RWPE2 (cell line): ENCODE measurements around the gene NEK6.

Experiments used
- ATAC-seq: fragments of 200-7000 bp; cut with Tn5 transposase; 3 replicates; pipeline ENCODE4 v1.9.1; 2021; ENCODE audit warnings: low read depth
- DNase-seq: peaks from one replicate; pipeline ENCODE4 v3.0.0-alpha.2; 2020; ENCODE audit warnings: low spot score
- H3K27ac ChIP-seq: fragments of 450-650 bp; 2 replicates; pipeline ENCODE4 v1.5.1; 2017; ENCODE audit warnings: mild to moderate bottlenecking; ENCODE audit not compliant: poor library complexity, severe bottlenecking
- H3K27me3 ChIP-seq: fragments of 250-450 bp; sonication (Bioruptor Pico); 2 replicates; pipeline ENCODE4 v1.5.1; 2021; ENCODE audit warnings: mild to moderate bottlenecking, moderate library complexity; ENCODE audit not compliant: insufficient read depth, poor library complexity, severe bottlenecking
- H3K36me3 ChIP-seq: fragments of 250-450 bp; sonication (Bioruptor Pico); 2 replicates; pipeline ENCODE4 v1.5.1; 2020; ENCODE audit warnings: low read depth, mild to moderate bottlenecking, moderate library complexity
- H3K4me1 ChIP-seq: fragments of 250-450 bp; sonication (Bioruptor Pico); 2 replicates; pipeline ENCODE4 v1.5.1; 2021; ENCODE audit warnings: mild to moderate bottlenecking, moderate library complexity; ENCODE audit not compliant: insufficient read depth, poor library complexity, severe bottlenecking
- H3K4me3 ChIP-seq: fragments of 250-450 bp; sonication (Bioruptor Pico); 2 replicates; pipeline ENCODE4 v1.5.1; 2021; ENCODE audit warnings: mild to moderate bottlenecking, moderate library complexity; ENCODE audit not compliant: severe bottlenecking
- H3K9me3 ChIP-seq: fragments of 250-450 bp; sonication (Bioruptor Pico); 2 replicates; pipeline ENCODE4 v1.5.1; 2021; ENCODE audit warnings: mild to moderate bottlenecking, moderate library complexity; ENCODE audit not compliant: severe bottlenecking
- CTCF ChIP-seq: fragments of 450-650 bp; IDR thresholded peaks from one replicate; pipeline ENCODE4 v1.5.1; 2017; ENCODE audit warnings: mild to moderate bottlenecking, moderate library complexity; ENCODE audit not compliant: poor library complexity, severe bottlenecking

The NEK6 gene

DNA sequence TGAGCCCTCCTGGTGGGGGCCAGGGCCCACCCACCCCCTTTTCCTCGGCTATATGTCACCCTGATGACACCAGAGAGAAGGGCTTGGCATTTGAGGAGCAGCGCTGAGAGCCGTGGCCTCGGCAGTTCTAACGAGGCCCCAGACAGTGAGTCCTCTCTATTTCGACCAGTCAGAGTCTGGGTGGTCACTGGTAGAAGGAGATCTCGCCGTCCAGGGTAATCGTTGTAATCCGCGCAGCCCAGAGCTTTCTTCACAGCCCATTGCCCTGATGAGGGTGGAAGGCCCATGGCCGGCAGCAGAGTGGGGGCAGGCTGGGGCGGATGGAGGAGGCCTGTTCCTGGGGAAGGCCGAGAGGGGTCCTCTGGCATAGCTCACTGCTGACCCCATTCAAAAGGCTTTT lies 87.3 kb downstream of the NEK6 start:
- TF ChIP-seq CTCF = no peak
- no peak for ATAC-seq

GRCh38 chr9:124345751-124346281 lies 88.1 kb downstream of the NEK6 start:
- Histone ChIP-seq H3K9me3 (no peaks in the 10 kb centered on the region), H3K4me3 (no peak overlapping the region), H3K4me1 (peaks cover 4% of the 10 kb centered on the region), H3K36me3 (peaks cover 73% of the 10 kb centered on the region), H3K27ac (no peak overlapping the region), H3K27me3 (no peaks in the 10 kb centered on the region)
- ATAC-seq (no peak), DNase-seq (no peak)
- TF ChIP-seq CTCF = no peak

More for the DNA sequence above, 87.3 kb downstream of the NEK6 start:
- H3K27ac ChIP-seq = no peak overlapping the region
- H3K36me3 ChIP-seq = peaks cover 73% of the 10 kb centered on the region
- H3K4me1 ChIP-seq = peaks cover 4% of the 10 kb centered on the region
- H3K9me3 ChIP-seq = no peaks in the 10 kb centered on the region
- no peaks in the 10 kb centered on the region for H3K27me3 ChIP-seq
- DNase-seq = no peak
- no peak overlapping the region for H3K4me3 ChIP-seq

GRCh38 chr9:124346347-124347163 lies 88.8 kb downstream of the NEK6 start:
- Histone ChIP-seq H3K27me3 (no peaks in the 10 kb centered on the region), H3K9me3 (no peaks in the 10 kb centered on the region), H3K36me3 (peaks cover 77% of the 10 kb centered on the region), H3K27ac (no peak overlapping the region), H3K4me3 (no peak overlapping the region), H3K4me1 (peaks cover 4% of the 10 kb centered on the region)
- DNase-seq (peak; percentile 64), ATAC-seq (no peak)
- TF ChIP-seq CTCF = no peak

- peaks cover 86% of the 10 kb centered on the region for H3K36me3 ChIP-seq
- no peak for TF ChIP-seq CTCF
- DNase-seq (peak; percentile 39), ATAC-seq (no peak)
- H3K27ac ChIP-seq = no peak overlapping the region
- no peaks in the 10 kb centered on the region for H3K9me3 ChIP-seq
- H3K4me1 ChIP-seq = peaks cover 4% of the 10 kb centered on the region
- H3K27me3 ChIP-seq = no peaks in the 10 kb centered on the region
- H3K4me3 ChIP-seq = no peak overlapping the region
These were observed 89.6 kb downstream of the NEK6 start for GRCh38 chr9:124347206-124347967.
